IPS-18a (cell line): ENCODE data around the gene GRIN3A.
"Not testable (repeated sequence)": the region's sequence is repeated elsewhere in the genome, so short reads cannot be mapped to it uniquely, and the experiment has no call there.

Source experiments
- H3K27ac ChIP-seq: one replicate; pipeline ENCODE4 v1.5.1; 2013; ENCODE audit warnings: low read length
- H3K27me3 ChIP-seq: one replicate; pipeline ENCODE4 v1.6.1; 2013; ENCODE audit warnings: mild to moderate bottlenecking, low read length; ENCODE audit not compliant: control insufficient read depth, insufficient read depth
- H3K36me3 ChIP-seq: one replicate; pipeline ENCODE4 v1.6.1; 2013; ENCODE audit warnings: low read depth, low read length; ENCODE audit not compliant: control insufficient read depth
- H3K4me1 ChIP-seq: one replicate; pipeline ENCODE4 v1.6.1; 2013; ENCODE audit warnings: low read depth, low read length; ENCODE audit not compliant: control insufficient read depth
- H3K4me3 ChIP-seq: one replicate; pipeline ENCODE4 v1.5.1; 2013; ENCODE audit warnings: low read length
- H3K9ac ChIP-seq: one replicate; pipeline ENCODE4 v1.6.1; 2013; ENCODE audit warnings: mild to moderate bottlenecking, low read length, moderate library complexity
- H3K9me3 ChIP-seq: one replicate; pipeline ENCODE4 v1.6.1; 2013; ENCODE audit warnings: low read depth, low read length; ENCODE audit not compliant: control insufficient read depth

Gene GRIN3A

GRCh38 chr9:101591787-101592446 lies 146.5 kb downstream of the GRIN3A start:
- H3K27ac ChIP-seq, result no peak overlapping the region
- H3K27me3 ChIP-seq, result no peaks in the 10 kb centered on the region
- no peak overlapping the region for H3K9ac ChIP-seq
- no peaks in the 10 kb centered on the region for H3K36me3 ChIP-seq
- no peak overlapping the region for H3K4me3 ChIP-seq
- no peaks in the 10 kb centered on the region for H3K9me3 ChIP-seq
- H3K4me1 ChIP-seq, result no peaks in the 10 kb centered on the region

GRCh38 chr9:101590901-101591300 lies 147.5 kb downstream of the GRIN3A start:
- Histone ChIP-seq H3K9me3 (no peaks in the 10 kb centered on the region), H3K4me3 (no peak overlapping the region), H3K4me1 (no peaks in the 10 kb centered on the region), H3K27ac (no peak overlapping the region), H3K27me3 (no peaks in the 10 kb centered on the region), H3K36me3 (no peaks in the 10 kb centered on the region), H3K9ac (no peak overlapping the region)

- H3K4me3 ChIP-seq, H3K9me3 ChIP-seq, H3K9ac ChIP-seq, H3K36me3 ChIP-seq, H3K27ac ChIP-seq, H3K27me3 ChIP-seq, H3K4me1 ChIP-seq: not testable (repeated sequence)
Observed at GRCh38 chr9:101590074-101590473, 148.4 kb downstream of the GRIN3A start.

GRCh38 chr9:101587332-101588043 lies 151.0 kb downstream of the GRIN3A start:
- no peaks in the 10 kb centered on the region for H3K27me3 ChIP-seq
- peaks cover 14% of the 10 kb centered on the region for H3K4me1 ChIP-seq
- H3K9ac ChIP-seq, result no peak overlapping the region
- H3K9me3 ChIP-seq, result no peaks in the 10 kb centered on the region
- no peak overlapping the region for H3K4me3 ChIP-seq
- H3K36me3 ChIP-seq, result no peaks in the 10 kb centered on the region
- H3K27ac ChIP-seq, result no peak overlapping the region

- Histone ChIP-seq H3K36me3 (no peaks in the 10 kb centered on the region), H3K9ac (no peak overlapping the region), H3K4me3 (no peak overlapping the region), H3K4me1 (peaks cover 16% of the 10 kb centered on the region), H3K9me3 (no peaks in the 10 kb centered on the region), H3K27me3 (no peaks in the 10 kb centered on the region), H3K27ac (no peak overlapping the region)
Observed at GRCh38 chr9:101586651-101587050, 151.8 kb downstream of the GRIN3A start.

- no peaks in the 10 kb centered on the region for H3K27me3 ChIP-seq
- no peaks in the 10 kb centered on the region for H3K9me3 ChIP-seq
- H3K9ac ChIP-seq, result no peak overlapping the region
- peaks cover 16% of the 10 kb centered on the region for H3K4me1 ChIP-seq
- no peak overlapping the region for H3K27ac ChIP-seq
- no peaks in the 10 kb centered on the region for H3K36me3 ChIP-seq
- H3K4me3 ChIP-seq, result no peak overlapping the region
Observed at GRCh38 chr9:101585740-101586139, 152.7 kb downstream of the GRIN3A start.

GRCh38 chr9:101582553-101582952 lies 155.9 kb downstream of the GRIN3A start:
- Histone ChIP-seq H3K4me1 (peaks cover 20% of the 10 kb centered on the region), H3K4me3 (no peak overlapping the region), H3K36me3 (no peaks in the 10 kb centered on the region), H3K27ac (no peak overlapping the region), H3K9me3 (no peaks in the 10 kb centered on the region), H3K27me3 (no peaks in the 10 kb centered on the region), H3K9ac (no peak overlapping the region)

- no peaks in the 10 kb centered on the region for H3K27me3 ChIP-seq
- H3K4me3 ChIP-seq, result no peak overlapping the region
- no peaks in the 10 kb centered on the region for H3K9me3 ChIP-seq
- H3K36me3 ChIP-seq, result no peaks in the 10 kb centered on the region
- H3K27ac ChIP-seq, result no peak overlapping the region
- H3K9ac ChIP-seq, result no peak overlapping the region
- peaks cover 20% of the 10 kb centered on the region for H3K4me1 ChIP-seq
Observed at GRCh38 chr9:101579711-101580545, 158.5 kb downstream of the GRIN3A start.

- Histone ChIP-seq H3K9me3 (no peaks in the 10 kb centered on the region), H3K27ac (no peak overlapping the region), H3K4me3 (no peak overlapping the region), H3K36me3 (no peaks in the 10 kb centered on the region), H3K27me3 (no peaks in the 10 kb centered on the region), H3K4me1 (peaks cover 14% of the 10 kb centered on the region), H3K9ac (no peak overlapping the region)
Observed at GRCh38 chr9:101578378-101578777, 160.1 kb downstream of the GRIN3A start.

GRCh38 chr9:101574731-101575333 lies 163.6 kb downstream of the GRIN3A start:
- H3K27ac ChIP-seq, result no peak overlapping the region
- H3K4me1 ChIP-seq, result peaks cover 16% of the 10 kb centered on the region
- H3K9me3 ChIP-seq, result no peaks in the 10 kb centered on the region
- H3K4me3 ChIP-seq, result no peak overlapping the region
- no peaks in the 10 kb centered on the region for H3K27me3 ChIP-seq
- H3K36me3 ChIP-seq, result no peaks in the 10 kb centered on the region
- H3K9ac ChIP-seq, result no peak overlapping the region

- H3K27ac ChIP-seq, result no peak overlapping the region
- H3K9ac ChIP-seq, result no peak overlapping the region
- H3K27me3 ChIP-seq, result no peaks in the 10 kb centered on the region
- no peak overlapping the region for H3K4me3 ChIP-seq
- peaks cover 13% of the 10 kb centered on the region for H3K4me1 ChIP-seq
- no peaks in the 10 kb centered on the region for H3K9me3 ChIP-seq
- peaks cover 6% of the 10 kb centered on the region for H3K36me3 ChIP-seq
Observed at GRCh38 chr9:101572316-101572715, 166.1 kb downstream of the GRIN3A start.
